Measurements from ENCODE around the gene FAM47E. TPM values are rescaled to one million over a fixed set of nuclear protein-coding genes. Genes with fewer than 3 reads are reported as not detected.
"Not testable (repeated sequence)": the region's sequence is repeated elsewhere in the genome, so short reads cannot be mapped to it uniquely, and the experiment has no call there.

Gene FAM47E
- total RNA-seq, 2 donors from 2014 or later, result 1.0 to 2.2 TPM

DNA sequence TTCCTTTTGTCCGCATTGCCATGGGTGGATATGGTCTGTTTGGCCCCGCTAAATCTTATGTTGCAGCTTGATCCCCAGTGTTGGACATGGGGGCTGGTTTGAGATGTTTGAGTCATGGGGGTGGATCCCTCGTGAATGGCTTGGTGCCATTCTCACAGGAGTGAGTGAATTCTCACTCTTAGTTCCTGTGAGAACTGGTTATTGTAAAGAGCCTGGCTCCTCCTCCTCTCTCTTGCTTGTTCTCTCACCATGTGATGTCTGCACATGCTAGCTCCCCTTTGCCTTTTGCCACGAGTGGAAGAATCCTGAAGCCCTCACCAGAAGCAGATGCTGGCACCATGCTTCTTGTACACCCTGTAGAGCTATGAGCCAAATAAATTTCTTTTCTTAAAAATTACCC is 32.4 kb downstream of the FAM47E start:
- TF ChIP-seq, protein P1, sequence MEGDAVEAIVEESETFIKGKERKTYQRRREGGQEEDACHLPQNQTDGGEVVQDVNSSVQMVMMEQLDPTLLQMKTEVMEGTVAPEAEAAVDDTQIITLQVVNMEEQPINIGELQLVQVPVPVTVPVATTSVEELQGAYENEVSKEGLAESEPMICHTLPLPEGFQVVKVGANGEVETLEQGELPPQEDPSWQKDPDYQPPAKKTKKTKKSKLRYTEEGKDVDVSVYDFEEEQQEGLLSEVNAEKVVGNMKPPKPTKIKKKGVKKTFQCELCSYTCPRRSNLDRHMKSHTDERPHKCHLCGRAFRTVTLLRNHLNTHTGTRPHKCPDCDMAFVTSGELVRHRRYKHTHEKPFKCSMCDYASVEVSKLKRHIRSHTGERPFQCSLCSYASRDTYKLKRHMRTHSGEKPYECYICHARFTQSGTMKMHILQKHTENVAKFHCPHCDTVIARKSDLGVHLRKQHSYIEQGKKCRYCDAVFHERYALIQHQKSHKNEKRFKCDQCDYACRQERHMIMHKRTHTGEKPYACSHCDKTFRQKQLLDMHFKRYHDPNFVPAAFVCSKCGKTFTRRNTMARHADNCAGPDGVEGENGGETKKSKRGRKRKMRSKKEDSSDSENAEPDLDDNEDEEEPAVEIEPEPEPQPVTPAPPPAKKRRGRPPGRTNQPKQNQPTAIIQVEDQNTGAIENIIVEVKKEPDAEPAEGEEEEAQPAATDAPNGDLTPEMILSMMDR (IDR thresholded peaks at IDR 0.05), result no peak
- H3K36me3 ChIP-seq, result no peaks in the 10 kb centered on the region

DNA sequence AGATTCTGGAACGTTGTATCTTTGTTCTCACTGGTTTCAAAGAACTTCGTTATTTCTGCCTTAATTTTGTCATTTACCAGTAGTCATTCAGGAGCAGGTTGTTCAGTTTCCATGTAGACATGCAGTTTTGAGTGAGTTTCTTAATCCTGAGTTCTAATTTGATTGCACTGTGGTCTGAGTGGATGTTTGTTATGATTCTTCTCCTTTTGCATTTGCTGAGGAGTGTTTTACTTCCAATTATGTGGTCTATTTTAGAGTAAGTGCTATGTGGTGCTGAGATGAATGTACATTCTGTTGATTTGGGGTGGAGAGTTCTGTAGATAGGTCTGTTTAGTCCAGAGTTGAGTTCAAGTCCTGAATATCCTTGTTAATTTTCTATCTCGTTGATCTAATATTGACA is 36.3 kb downstream of the FAM47E start:
- not testable (repeated sequence) for H3K27ac ChIP-seq; H3K4me1 ChIP-seq; H3K27me3 ChIP-seq; H3K9me3 ChIP-seq; H3K4me3 ChIP-seq; DNase-seq (ENCODE audit: low spot score); H3K36me3 ChIP-seq

More for the DNA sequence above, 32.4 kb downstream of the FAM47E start:
- no peak overlapping the region for H3K4me3 ChIP-seq
- no peaks in the 10 kb centered on the region for H3K27me3 ChIP-seq
- H3K4me1 ChIP-seq, result peaks cover 0 to 10% of the 10 kb centered on the region in 2 donors
- H3K9me3 ChIP-seq, result peaks cover 0 to 3% of the 10 kb centered on the region in 2 donors
- H3K27ac ChIP-seq, result no peak overlapping the region
- no peak for DNase-seq (ENCODE audit: low spot score)

DNA sequence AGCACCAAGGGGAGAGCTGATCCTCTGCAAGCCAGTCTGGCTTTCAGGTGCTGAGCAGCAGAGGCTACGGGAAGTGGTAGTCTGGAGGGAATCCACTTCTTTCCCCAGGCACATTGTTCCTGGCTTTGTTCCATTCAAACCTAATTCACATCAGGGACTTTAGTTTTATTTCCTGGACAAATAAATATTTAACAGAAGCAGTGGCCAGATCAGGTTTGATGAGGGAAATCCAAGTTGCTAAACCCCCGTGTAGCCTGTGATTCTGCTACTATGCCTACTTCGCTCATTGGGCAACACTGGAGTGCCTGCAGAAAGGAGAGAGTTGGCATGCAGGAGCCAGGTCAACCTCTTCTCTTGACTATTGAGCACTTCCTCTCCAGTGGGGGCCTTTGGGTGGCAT is 41.2 kb downstream of the FAM47E start:
- H3K9me3 ChIP-seq, result no peaks in the 10 kb centered on the region
- no peak overlapping the region for H3K27ac ChIP-seq
- H3K27me3 ChIP-seq, result no peaks in the 10 kb centered on the region
- H3K4me3 ChIP-seq, result no peak overlapping the region
- TF ChIP-seq, protein P1 (IDR thresholded peaks at IDR 0.05), result no peak
- no peak for DNase-seq (ENCODE audit: low spot score)
- H3K4me1 ChIP-seq, result no peaks in the 10 kb centered on the region
- no peaks in the 10 kb centered on the region for H3K36me3 ChIP-seq

DNA sequence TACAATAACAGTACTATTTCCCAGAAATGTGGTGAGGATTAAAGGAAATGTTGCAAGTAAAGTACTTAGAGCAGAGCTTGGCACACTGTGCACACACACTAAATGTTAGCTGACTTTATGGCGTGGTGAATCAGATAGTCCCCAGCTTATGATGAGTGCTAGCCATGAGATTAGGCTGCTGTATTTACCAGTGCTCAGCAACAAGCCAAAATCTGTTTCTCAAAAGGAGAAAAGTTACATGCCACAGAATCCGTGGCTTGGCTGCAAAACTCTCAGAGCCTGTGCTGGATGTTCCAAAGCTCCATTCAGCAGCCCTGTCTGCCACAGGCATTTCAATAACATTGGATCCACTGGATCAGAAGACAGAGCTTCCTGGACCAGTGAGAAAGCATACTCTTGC is 42.3 kb downstream of the FAM47E start:
- Histone ChIP-seq H3K27ac (peak overlapping the region in 1 of 2 donors; percentile 17), H3K4me3 (no peak overlapping the region), H3K36me3 (no peaks in the 10 kb centered on the region), H3K4me1 (no peaks in the 10 kb centered on the region), H3K9me3 (no peaks in the 10 kb centered on the region), H3K27me3 (no peaks in the 10 kb centered on the region)
- TF ChIP-seq, protein P1 (IDR thresholded peaks at IDR 0.05), result no peak
- DNase-seq (ENCODE audit: low spot score), result no peak

DNA sequence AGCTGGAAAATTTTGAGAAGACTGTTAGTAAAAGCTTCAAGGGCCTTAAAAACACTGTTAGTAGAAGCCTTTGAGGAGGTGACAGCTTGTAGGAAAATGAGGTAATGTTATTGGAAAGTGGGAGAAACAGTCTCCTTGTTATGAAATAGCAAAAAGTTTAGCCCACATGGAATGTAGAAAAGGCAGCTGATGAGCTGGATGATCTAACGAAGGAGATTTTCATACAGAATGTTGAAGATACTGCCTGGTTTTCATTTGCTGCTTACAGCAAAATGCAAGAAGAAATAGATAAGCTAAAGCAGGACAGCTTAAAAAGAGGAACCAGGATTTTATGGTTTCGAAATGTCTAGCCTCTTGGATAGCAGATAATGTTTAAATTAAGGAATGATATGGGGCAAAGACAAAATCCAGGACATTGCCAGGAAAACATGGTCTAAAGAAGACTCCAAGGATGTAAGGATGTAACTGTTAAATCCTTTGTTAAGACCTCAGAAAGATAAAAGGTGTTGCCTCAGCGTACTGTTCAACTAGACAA is 44.8 kb downstream of the FAM47E start:
- Histone ChIP-seq H3K27me3 (no peaks in the 10 kb centered on the region), H3K27ac (no peak overlapping the region), H3K36me3 (no peaks in the 10 kb centered on the region), H3K9me3 (no peaks in the 10 kb centered on the region), H3K4me1 (no peaks in the 10 kb centered on the region), H3K4me3 (no peak overlapping the region)
- DNase-seq (ENCODE audit: low spot score), result no peak
- TF ChIP-seq, protein P1 (IDR thresholded peaks at IDR 0.05), result no peak

DNA sequence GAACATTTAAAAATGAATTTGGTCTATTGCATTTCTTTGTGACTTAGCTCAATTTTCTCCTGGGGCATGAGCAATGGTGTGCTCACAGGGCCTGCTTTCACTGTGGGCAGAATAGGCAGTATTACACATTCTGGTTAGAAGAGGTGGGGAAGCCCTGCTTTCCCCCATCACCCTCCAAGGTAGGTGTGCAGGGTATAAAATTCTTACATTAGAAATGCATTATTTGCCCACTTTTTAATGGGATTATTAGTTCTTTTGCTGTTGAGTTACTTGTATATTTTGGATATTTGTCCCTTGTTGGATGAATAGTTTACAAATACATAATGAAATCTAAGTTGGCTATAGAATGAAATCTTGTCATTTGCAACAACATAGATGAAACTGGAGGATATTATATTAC is 46.7 kb downstream of the FAM47E start:
- Histone ChIP-seq H3K4me1 (peaks cover 0 to 6% of the 10 kb centered on the region in 2 donors), H3K4me3 (no peak overlapping the region), H3K27ac (no peak overlapping the region), H3K27me3 (no peaks in the 10 kb centered on the region), H3K9me3 (no peaks in the 10 kb centered on the region), H3K36me3 (no peaks in the 10 kb centered on the region)
- TF ChIP-seq, protein P1 (IDR thresholded peaks at IDR 0.05), result no peak
- DNase-seq (ENCODE audit: low spot score), result no peak

Measured in right atrium auricular region (tissue), 2 donors.